Fibroblast of the aortic adventitia (primary cell): ENCODE measurements around the gene GABBR1. TPM values are rescaled to one million over a fixed set of nuclear protein-coding genes. Genes with fewer than 3 reads are reported as not detected.

Experiments used
- DNase-seq: peaks from one replicate; pipeline ENCODE4 v3.0.0-alpha.2; 2010; ENCODE audit warnings: low read depth
- H3K4me3 ChIP-seq: 2 replicates; pipeline ENCODE4 v1.5.1; 2011; ENCODE audit warnings: low read depth, mild to moderate bottlenecking, control low read depth, low read length, moderate library complexity
- total RNA-seq: library from RNA; depleted of rRNA; stranded (reverse); fragments of >200 nt; gene quantifications from 2 replicates; pipeline ENCODE4 v1.2.3, GENCODE V29; 2012; ENCODE audit warnings: low replicate concordance
- TF ChIP-seq, protein P1 (sequence below): IDR thresholded peaks from 2 replicates; pipeline ENCODE4 v1.5.1; 2011; ENCODE audit warnings: mild to moderate bottlenecking, low read length, control low read depth, inconsistent platforms; ENCODE audit not compliant: insufficient read depth

Gene GABBR1
- total RNA-seq, 1 donor: 11.7 TPM

DNA sequence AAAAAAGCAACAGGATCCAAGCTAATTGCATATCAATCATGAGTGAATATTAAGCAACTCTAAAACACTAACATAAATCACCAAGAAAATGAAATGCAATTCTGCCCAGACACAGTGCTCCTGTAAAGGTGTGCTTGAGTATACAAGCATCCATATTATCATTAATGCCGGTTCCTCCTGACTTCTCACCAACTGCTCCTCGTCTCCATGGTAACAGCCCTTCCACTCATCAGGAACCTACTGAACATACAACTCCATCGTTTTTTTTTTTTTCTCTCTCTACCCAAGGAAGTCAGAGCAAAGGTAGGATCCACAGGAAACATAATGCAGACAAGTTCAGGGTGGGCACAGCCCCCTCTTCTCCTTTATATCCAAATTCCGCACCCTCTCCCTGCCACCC lies 12.4 kb downstream of the GABBR1 start:
- no peak overlapping the region for H3K4me3 ChIP-seq
- no peak for DNase-seq
- TF ChIP-seq, protein P1, sequence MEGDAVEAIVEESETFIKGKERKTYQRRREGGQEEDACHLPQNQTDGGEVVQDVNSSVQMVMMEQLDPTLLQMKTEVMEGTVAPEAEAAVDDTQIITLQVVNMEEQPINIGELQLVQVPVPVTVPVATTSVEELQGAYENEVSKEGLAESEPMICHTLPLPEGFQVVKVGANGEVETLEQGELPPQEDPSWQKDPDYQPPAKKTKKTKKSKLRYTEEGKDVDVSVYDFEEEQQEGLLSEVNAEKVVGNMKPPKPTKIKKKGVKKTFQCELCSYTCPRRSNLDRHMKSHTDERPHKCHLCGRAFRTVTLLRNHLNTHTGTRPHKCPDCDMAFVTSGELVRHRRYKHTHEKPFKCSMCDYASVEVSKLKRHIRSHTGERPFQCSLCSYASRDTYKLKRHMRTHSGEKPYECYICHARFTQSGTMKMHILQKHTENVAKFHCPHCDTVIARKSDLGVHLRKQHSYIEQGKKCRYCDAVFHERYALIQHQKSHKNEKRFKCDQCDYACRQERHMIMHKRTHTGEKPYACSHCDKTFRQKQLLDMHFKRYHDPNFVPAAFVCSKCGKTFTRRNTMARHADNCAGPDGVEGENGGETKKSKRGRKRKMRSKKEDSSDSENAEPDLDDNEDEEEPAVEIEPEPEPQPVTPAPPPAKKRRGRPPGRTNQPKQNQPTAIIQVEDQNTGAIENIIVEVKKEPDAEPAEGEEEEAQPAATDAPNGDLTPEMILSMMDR: no peak

DNA sequence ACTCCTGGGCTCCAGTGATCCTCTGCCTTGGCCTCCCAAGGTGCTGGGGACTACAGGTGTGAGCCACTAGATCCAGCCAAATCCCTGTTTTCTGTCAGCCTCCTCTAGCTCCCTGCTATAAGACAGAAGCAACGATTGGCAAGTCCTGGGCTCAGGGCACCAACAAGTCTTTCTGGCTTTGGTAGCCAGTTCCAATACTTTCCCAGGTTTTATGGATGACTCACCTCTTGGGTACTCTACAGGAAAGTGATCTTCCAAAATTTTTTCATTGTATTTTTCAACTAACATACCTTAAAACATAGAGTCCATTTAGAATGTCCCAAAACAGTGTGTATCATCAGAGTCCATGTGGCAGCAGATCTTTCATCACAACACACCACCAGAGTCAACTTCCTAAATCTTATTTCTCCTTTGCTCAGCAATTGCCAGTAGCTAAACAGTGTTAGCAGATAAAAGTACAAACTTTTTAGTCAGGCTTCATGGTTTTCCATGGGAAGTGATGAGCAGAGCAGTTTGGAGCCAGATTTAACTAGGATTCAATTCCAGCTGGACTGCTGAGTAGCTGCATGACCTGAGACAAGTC lies 13.3 kb downstream of the GABBR1 start:
- TF ChIP-seq, protein P1: no peak
- H3K4me3 ChIP-seq: no peak overlapping the region
- DNase-seq: no peak

DNA sequence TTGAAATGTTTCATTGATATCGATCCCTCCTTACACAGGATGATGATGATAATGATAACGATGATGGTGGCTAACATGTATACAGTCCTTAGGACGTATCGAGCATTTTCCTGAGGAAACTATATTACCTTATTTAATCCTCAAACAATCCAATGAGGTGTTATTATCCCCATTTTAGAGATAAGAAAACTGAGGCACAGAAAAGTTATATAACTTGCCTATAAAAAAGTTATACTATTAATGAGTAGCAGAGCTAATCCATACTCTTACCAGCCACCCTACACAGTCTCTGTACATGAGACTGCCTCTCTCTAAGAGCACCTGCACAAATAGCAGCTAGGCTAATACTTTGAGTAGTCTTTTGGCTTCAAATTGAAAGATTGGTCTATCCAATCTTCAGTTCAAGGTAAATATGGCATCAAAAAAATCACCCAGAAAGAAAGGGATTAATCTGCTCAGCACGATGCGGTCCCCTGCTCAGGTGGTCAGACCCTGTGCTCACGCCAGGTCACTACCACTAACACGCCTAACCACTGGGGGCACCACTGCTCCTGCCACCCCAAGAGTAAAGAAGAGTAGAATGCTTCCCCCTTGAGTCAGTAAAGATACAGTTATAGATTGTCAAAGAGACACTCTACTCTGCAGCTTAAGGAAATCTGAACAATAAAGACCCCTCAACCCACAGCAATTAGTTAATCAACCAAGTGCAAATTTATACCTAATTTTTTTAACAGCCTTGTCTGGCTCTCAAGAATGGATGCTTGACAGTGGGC lies 15.0 kb downstream of the GABBR1 start:
- TF ChIP-seq, protein P1: peak; percentile 21
- no peak overlapping the region for H3K4me3 ChIP-seq
- no peak for DNase-seq

DNA sequence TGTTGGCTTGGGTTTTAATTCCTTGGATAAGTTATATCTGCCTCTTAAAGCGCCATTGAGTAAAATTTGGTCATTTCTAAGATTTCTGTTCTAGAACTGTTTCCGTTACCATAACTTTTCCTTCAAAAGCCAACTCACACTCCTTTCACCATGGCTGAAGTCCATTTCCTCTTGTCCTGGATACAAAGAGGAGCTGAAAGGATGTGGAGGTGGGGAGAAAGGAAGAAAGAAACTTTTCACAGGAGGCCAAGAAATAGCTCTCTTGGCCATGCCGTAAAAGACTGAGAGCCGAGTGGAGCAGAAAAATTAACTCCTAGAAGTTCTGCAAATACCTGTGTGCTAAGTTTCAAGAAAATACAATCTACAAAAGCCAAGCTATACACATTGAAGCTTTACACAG lies 21.6 kb downstream of the GABBR1 start:
- H3K4me3 ChIP-seq: no peak overlapping the region
- no peak for DNase-seq
- TF ChIP-seq, protein P1: no peak

DNA sequence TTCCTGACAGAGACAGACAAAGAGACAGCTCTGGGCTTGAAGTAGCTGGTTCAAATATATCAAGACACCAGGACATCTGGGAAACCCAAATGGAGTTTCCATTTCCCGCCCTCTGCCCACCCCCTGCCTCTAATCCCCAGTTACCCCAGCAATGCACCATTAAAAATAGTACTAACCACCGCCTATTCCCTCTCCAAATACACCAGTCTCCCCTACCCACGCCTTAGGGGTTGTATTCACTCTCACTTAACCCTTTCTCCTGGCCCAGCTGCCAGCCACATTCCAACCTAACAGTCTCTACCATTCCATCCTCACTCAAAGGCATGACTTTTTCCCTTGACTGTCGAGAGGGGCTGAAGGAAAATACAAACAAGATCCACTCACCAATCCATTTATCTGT lies 22.4 kb downstream of the GABBR1 start:
- no peak for DNase-seq
- no peak overlapping the region for H3K4me3 ChIP-seq

DNA sequence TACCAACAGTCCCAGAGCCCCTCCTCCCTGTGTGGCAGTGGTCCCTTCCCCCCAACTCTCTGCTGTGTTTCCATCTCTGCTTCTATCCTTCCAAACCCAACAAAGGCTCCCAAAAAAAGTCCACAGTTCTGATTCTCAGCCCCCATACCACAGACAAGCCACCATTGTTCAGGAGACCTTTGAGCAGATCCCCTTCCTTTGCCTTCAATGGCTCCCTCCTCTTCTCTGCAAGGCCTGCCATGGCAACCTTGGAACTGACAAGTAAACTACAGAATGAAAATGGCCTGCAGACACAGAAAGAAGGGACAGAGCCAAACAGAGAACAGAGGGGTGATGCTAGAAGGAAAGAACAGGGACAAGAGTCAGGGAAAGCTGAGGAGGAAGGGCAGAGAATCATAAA lies 24.9 kb downstream of the GABBR1 start:
- TF ChIP-seq, protein P1: no peak
- H3K4me3 ChIP-seq: no peak overlapping the region
- DNase-seq: no peak

More for the DNA sequence above, 22.4 kb downstream of the GABBR1 start:
- TF ChIP-seq, protein P1: no peak
